Measurements from ENCODE around the gene VILL.

The VILL gene

GRCh38 chr3:38007754-38008090 is 17.1 kb downstream of the VILL start:
- no peak for TF ChIP-seq CTCF (IDR thresholded peaks at IDR 0.05; ENCODE audit: low read depth, low read length)
- no peaks in the 10 kb centered on the region for H3K27me3 ChIP-seq (ENCODE audit: insufficient read depth, low read depth, severe bottlenecking)
- no peak for DNase-seq
- no peak overlapping the region for H3K4me3 ChIP-seq (ENCODE audit: low read depth, low read length)
- no peak overlapping the region for H3K27ac ChIP-seq
- no peaks in the 10 kb centered on the region for H3K36me3 ChIP-seq
- no peaks in the 10 kb centered on the region for H3K9me3 ChIP-seq (ENCODE audit: severe bottlenecking)

- Histone ChIP-seq H3K4me3 (ENCODE audit: low read depth, low read length) (no peak overlapping the region), H3K27me3 (ENCODE audit: insufficient read depth, low read depth, severe bottlenecking) (no peaks in the 10 kb centered on the region), H3K9me3 (ENCODE audit: severe bottlenecking) (no peaks in the 10 kb centered on the region), H3K36me3 (no peaks in the 10 kb centered on the region), H3K27ac (no peak overlapping the region)
- TF ChIP-seq CTCF (IDR thresholded peaks at IDR 0.05; ENCODE audit: low read depth, low read length), result no peak
- no peak for DNase-seq
Observed at GRCh38 chr3:38008191-38008701, 17.7 kb downstream of the VILL start.

- H3K9me3 ChIP-seq (ENCODE audit: severe bottlenecking), result no peaks in the 10 kb centered on the region
- H3K27me3 ChIP-seq (ENCODE audit: insufficient read depth, low read depth, severe bottlenecking), result no peaks in the 10 kb centered on the region
- no peak for TF ChIP-seq CTCF (IDR thresholded peaks at IDR 0.05; ENCODE audit: low read depth, low read length)
- no peak for DNase-seq
- H3K4me3 ChIP-seq (ENCODE audit: low read depth, low read length), result no peak overlapping the region
- no peaks in the 10 kb centered on the region for H3K36me3 ChIP-seq
- no peak overlapping the region for H3K27ac ChIP-seq
Observed at GRCh38 chr3:38008971-38009580, 18.5 kb downstream of the VILL start.

- Histone ChIP-seq H3K9me3 (ENCODE audit: severe bottlenecking) (no peaks in the 10 kb centered on the region), H3K36me3 (no peaks in the 10 kb centered on the region), H3K27ac (no peak overlapping the region), H3K4me3 (ENCODE audit: low read depth, low read length) (no peak overlapping the region), H3K27me3 (ENCODE audit: insufficient read depth, low read depth, severe bottlenecking) (no peaks in the 10 kb centered on the region)
- DNase-seq, result no peak
- no peak for TF ChIP-seq CTCF (IDR thresholded peaks at IDR 0.05; ENCODE audit: low read depth, low read length)
Observed at GRCh38 chr3:38009807-38010591, 19.4 kb downstream of the VILL start.

- TF ChIP-seq CTCF (IDR thresholded peaks at IDR 0.05; ENCODE audit: low read depth, low read length), result no peak
- Histone ChIP-seq H3K27me3 (ENCODE audit: insufficient read depth, low read depth, severe bottlenecking) (no peaks in the 10 kb centered on the region), H3K27ac (no peak overlapping the region), H3K4me3 (ENCODE audit: low read depth, low read length) (no peak overlapping the region), H3K36me3 (no peaks in the 10 kb centered on the region), H3K9me3 (ENCODE audit: severe bottlenecking) (peaks cover 5% of the 10 kb centered on the region)
- no peak for DNase-seq
Observed at GRCh38 chr3:38011111-38011510, 20.5 kb downstream of the VILL start.
